HS-27A (cell line): Measurements from ENCODE around the gene AATK.

Experiments used
- DNase-seq: peaks from one replicate; pipeline ENCODE4 v3.0.0-alpha.2; 2012; ENCODE audit warnings: low read depth, missing footprints

Gene AATK

GRCh38 chr17:81166033-81166492 lies at the start of gene AATK:
Gene AATK, minus strand, starts transcription at chr17:81166221. Its CDS starts 229 bp downstream, at chr17:81165992.
- DNase-seq = no peak

GRCh38 chr17:81213978-81214377 lies 48.0 kb upstream of the AATK start:
- no peak for DNase-seq

GRCh38 chr17:81212365-81212764 lies 46.3 kb upstream of the AATK start:
- DNase-seq = no peak

GRCh38 chr17:81210868-81211267 lies 44.8 kb upstream of the AATK start:
- no peak for DNase-seq

- no peak for DNase-seq
Observed at GRCh38 chr17:81210466-81210865, 44.4 kb upstream of the AATK start.

- no peak for DNase-seq
Observed at GRCh38 chr17:81209141-81209540, 43.1 kb upstream of the AATK start.

GRCh38 chr17:81208651-81209050 lies 42.6 kb upstream of the AATK start:
- DNase-seq = no peak

- DNase-seq = no peak
Observed at GRCh38 chr17:81207610-81208581, 41.9 kb upstream of the AATK start.

GRCh38 chr17:81206657-81207056 lies 40.6 kb upstream of the AATK start:
- no peak for DNase-seq

GRCh38 chr17:81206166-81206565 lies 40.1 kb upstream of the AATK start:
- DNase-seq = no peak

GRCh38 chr17:81204578-81204977 lies 38.6 kb upstream of the AATK start:
- no peak for DNase-seq

GRCh38 chr17:81203136-81203535 lies 37.1 kb upstream of the AATK start:
- no peak for DNase-seq

- DNase-seq = no peak
Observed at GRCh38 chr17:81202318-81202717, 36.3 kb upstream of the AATK start.

GRCh38 chr17:81200695-81201580 lies 34.9 kb upstream of the AATK start:
- no peak for DNase-seq

- DNase-seq = no peak
Observed at GRCh38 chr17:81200201-81200600, 34.2 kb upstream of the AATK start.

GRCh38 chr17:81199482-81199830 lies 33.4 kb upstream of the AATK start:
- no peak for DNase-seq

- DNase-seq = no peak
Observed at GRCh38 chr17:81198826-81199481, 32.9 kb upstream of the AATK start.

GRCh38 chr17:81197831-81198490 lies 31.9 kb upstream of the AATK start:
- no peak for DNase-seq

- DNase-seq = no peak
Observed at GRCh38 chr17:81197409-81197795, 31.4 kb upstream of the AATK start.

GRCh38 chr17:81196505-81197408 lies 30.7 kb upstream of the AATK start:
- DNase-seq = no peak
